PC-3 (cell line): Measurements from ENCODE around the gene NDE1. TPM values are rescaled to one million over a fixed set of nuclear protein-coding genes. Genes with fewer than 3 reads are reported as not detected.

ENCODE experiments used
- ATAC-seq: fragments of 200-7000 bp; cut with Tn5 transposase; 2 replicates; pipeline ENCODE4 v1.9.1; 2020; ENCODE audit warnings: mild to moderate bottlenecking, moderate library complexity
- BruUV-seq: library from RNA; stranded (reverse); fragments of 400-500 nt; replicated peaks from 2 replicates; lab custom pipeline; 2021; lab: Mats Ljungman, UMichigan
- CTCF ChIA-PET: fragments of 300-600 bp; sonication (Branson Sonifier 250); formaldehyde crosslinking; loops from one replicate; lab custom pipeline; 2022; ENCODE audit warnings: antibody characterized with exemption; lab: Charles Lee
- POLR2A ChIA-PET: fragments of 300-600 bp; sonication (Branson Sonifier 250); formaldehyde crosslinking; loops from one replicate; lab custom pipeline; 2022; ENCODE audit warnings: antibody characterized with exemption; ENCODE audit not compliant: unreplicated experiment; lab: Charles Lee
- DNase-seq: peaks from one replicate; pipeline ENCODE4 v3.0.0-alpha.2; 2015
- H2AFZ ChIP-seq: fragments of 300-600 bp; sonication (generic); 2 replicates; pipeline ENCODE4 v1.6.0; 2016; ENCODE audit warnings: antibody characterized with exemption, low read length
- H3F3A ChIP-seq: fragments of 300-600 bp; sonication (generic); one replicate; pipeline ENCODE4 v1.6.0; 2017; ENCODE audit warnings: antibody characterized with exemption, low read length, control low read depth, mild to moderate bottlenecking; ENCODE audit not compliant: unreplicated experiment
- H3K27ac ChIP-seq: fragments of 300-600 bp; sonication (generic); 2 replicates; pipeline ENCODE4 v1.5.1; 2016; ENCODE audit warnings: mild to moderate bottlenecking, low read length
- H3K27me3 ChIP-seq: fragments of 300-600 bp; sonication (generic); 2 replicates; pipeline ENCODE4 v1.6.1; 2016; ENCODE audit warnings: low read length, mixed read lengths
- H3K36me3 ChIP-seq: fragments of 300-600 bp; sonication (generic); 2 replicates; pipeline ENCODE4 v1.6.1; 2016; ENCODE audit warnings: low read depth, mixed run types, low read length, mixed read lengths
- H3K4me1 ChIP-seq: fragments of 300-600 bp; sonication (generic); 2 replicates; pipeline ENCODE4 v1.5.1; 2016; ENCODE audit warnings: low read length; ENCODE audit not compliant: insufficient read depth
- H3K4me2 ChIP-seq: fragments of 300-600 bp; sonication (generic); 2 replicates; pipeline ENCODE4 v1.6.0; 2016; ENCODE audit warnings: low read length
- H3K4me3 ChIP-seq: fragments of 300-600 bp; sonication (generic); 2 replicates; pipeline ENCODE4 v1.5.1; 2016; ENCODE audit warnings: mild to moderate bottlenecking, low read length, mixed read lengths
- H3K79me2 ChIP-seq: fragments of 300-600 bp; sonication (generic); 2 replicates; pipeline ENCODE4 v1.6.1; 2017; ENCODE audit warnings: low read length, mixed read lengths
- H3K9ac ChIP-seq: fragments of 300-600 bp; sonication (generic); 2 replicates; pipeline ENCODE4 v1.6.0; 2016; ENCODE audit warnings: mild to moderate bottlenecking, low read length
- H3K9me2 ChIP-seq: fragments of 300-600 bp; sonication (generic); replicated peaks from 2 replicates; pipeline ENCODE4 v1.6.1; 2016; ENCODE audit warnings: mixed run types, low read length, mixed read lengths
- H3K9me3 ChIP-seq: fragments of 300-600 bp; sonication (generic); 2 replicates; pipeline ENCODE4 v1.6.1; 2016; ENCODE audit warnings: low read length, mixed read lengths
- H4K20me1 ChIP-seq: fragments of 300-600 bp; sonication (generic); 2 replicates; pipeline ENCODE4 v1.6.1; 2016; ENCODE audit warnings: low read length, mixed read lengths
- EZH2 ChIP-seq: fragments of 300-600 bp; sonication (generic); IDR thresholded peaks from one replicate; pipeline ENCODE4 v1.6.1; 2017; ENCODE audit warnings: antibody characterized with exemption, mild to moderate bottlenecking, low read length; ENCODE audit not compliant: unreplicated experiment
- EZH2phosphoT487 ChIP-seq: fragments of 300-600 bp; sonication (generic); IDR thresholded peaks from 2 replicates; pipeline ENCODE4 v1.6.1; 2018; ENCODE audit warnings: mild to moderate bottlenecking, antibody characterized with exemption, low read length, borderline replicate concordance
- intact Hi-C: fragments of 100-400 bp; cut with micrococcal nuclease; formaldehyde crosslinking; loops from 2 replicates; pipeline ENCODE4 v1.9.0; 2023
- total RNA-seq: library from RNA; depleted of rRNA; stranded (reverse); fragments of >200 nt; gene quantifications from 2 replicates; pipeline ENCODE4 v1.2.3, GENCODE V29; 2014
- TF ChIP-seq, protein P1 (sequence below): fragments of 300-600 bp; sonication (generic); conservative IDR thresholded peaks from 2 replicates; pipeline ENCODE4 v1.5.1; 2017; ENCODE audit warnings: antibody characterized with exemption, low read depth, mild to moderate bottlenecking, low read length

Gene NDE1
- total RNA-seq, 1 experiment from 2014 or later, result 24.9 TPM

DNA sequence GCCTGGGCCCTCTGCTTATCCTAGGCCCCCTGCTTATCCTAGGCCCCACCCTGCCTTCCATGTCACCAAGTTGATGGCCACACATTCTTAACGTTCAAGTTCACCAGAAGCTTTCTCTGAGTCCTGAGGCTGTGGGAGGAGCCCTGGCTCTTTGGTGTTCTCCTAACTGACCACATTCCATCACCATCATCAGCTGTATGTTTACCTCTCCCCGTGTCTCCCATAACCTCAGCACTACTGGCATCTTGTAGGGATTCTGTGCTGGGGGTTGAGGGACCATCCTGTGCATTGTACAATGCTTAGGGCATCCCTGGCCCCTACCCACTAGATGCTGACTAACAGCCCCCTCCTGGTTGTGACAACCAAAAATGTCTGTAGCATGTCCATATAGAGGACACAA is 99.3 kb downstream of the NDE1 start:
- POLR2A ChIA-PET, result interaction anchor here (0.6 kb wide), 1 partner anchor 62 kb away, joined by 3 read pairs; no protein-coding TSS in a partner anchor

DNA sequence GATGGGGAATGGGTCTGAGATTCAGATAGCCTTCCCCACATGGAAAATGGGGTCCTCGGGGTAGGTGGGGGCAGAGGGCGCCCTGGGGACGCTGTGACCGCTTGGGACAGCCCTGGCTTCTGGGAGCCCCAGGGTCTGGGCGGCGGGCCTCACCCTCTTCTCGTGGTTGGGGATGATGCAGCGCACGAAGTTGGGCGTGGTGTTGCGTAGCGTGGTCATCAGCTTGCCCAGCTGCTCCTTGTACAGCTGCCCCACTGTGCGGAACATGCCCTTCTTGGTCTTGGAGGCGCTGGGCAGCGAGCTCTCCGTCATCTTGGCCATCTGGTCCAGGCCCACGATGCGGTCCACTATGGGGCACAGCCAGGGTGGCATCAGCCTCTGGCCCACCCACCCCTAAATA is 99.9 kb downstream of the NDE1 start:
- TF ChIP-seq EZH2, result no peak
- TF ChIP-seq EZH2phosphoT487, result no peak
- TF ChIP-seq, protein P1, sequence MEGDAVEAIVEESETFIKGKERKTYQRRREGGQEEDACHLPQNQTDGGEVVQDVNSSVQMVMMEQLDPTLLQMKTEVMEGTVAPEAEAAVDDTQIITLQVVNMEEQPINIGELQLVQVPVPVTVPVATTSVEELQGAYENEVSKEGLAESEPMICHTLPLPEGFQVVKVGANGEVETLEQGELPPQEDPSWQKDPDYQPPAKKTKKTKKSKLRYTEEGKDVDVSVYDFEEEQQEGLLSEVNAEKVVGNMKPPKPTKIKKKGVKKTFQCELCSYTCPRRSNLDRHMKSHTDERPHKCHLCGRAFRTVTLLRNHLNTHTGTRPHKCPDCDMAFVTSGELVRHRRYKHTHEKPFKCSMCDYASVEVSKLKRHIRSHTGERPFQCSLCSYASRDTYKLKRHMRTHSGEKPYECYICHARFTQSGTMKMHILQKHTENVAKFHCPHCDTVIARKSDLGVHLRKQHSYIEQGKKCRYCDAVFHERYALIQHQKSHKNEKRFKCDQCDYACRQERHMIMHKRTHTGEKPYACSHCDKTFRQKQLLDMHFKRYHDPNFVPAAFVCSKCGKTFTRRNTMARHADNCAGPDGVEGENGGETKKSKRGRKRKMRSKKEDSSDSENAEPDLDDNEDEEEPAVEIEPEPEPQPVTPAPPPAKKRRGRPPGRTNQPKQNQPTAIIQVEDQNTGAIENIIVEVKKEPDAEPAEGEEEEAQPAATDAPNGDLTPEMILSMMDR, result no peak
- no peak overlapping the region for H2AFZ ChIP-seq

More for the DNA sequence above, 99.3 kb downstream of the NDE1 start:
- no peak for ATAC-seq
- Histone ChIP-seq H2AFZ (no peak overlapping the region), H3K9me2 (no peaks in the 10 kb centered on the region), H3K4me2 (no peak overlapping the region), H3K27ac (no peak overlapping the region), H3K9me3 (no peaks in the 10 kb centered on the region), H3K27me3 (no peaks in the 10 kb centered on the region), H4K20me1 (no peaks in the 10 kb centered on the region), H3K4me1 (no peaks in the 10 kb centered on the region), H3K79me2 (no peaks in the 10 kb centered on the region), H3F3A (no peaks in the 10 kb centered on the region), H3K36me3 (no peaks in the 10 kb centered on the region), H3K9ac (no peak overlapping the region), H3K4me3 (no peak overlapping the region)
- TF ChIP-seq EZH2, result no peak
- no peak for TF ChIP-seq EZH2phosphoT487
- TF ChIP-seq, protein P1, result no peak
- CTCF ChIA-PET, result no interaction called here
- BruUV-seq, result no TSS peak
- DNase-seq, result no peak
- intact Hi-C loops, result no loop called here

DNA sequence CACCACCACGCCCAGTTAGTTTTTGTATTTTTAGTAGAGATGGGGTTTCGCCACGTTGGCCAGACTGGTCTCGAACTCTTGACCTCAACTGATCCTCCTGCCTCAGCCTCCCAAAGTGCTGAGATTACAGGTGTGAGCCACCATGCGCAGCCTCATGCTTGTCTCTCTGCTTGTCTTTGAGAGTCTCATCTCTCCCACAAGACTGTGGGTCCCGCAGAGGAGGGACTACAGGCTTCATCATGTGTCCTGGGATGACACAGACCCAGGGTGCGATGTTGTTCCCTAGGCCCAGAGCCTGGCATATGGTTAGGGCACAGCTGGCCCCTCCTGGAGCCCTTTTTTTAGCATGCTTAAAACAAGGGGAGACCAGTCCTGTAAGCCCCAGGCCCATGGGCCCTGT is 101.9 kb downstream of the NDE1 start:
- DNase-seq, result no peak
- Histone ChIP-seq H3K9me2 (no peaks in the 10 kb centered on the region), H3K4me1 (no peaks in the 10 kb centered on the region), H3K9ac (no peak overlapping the region), H3K36me3 (no peaks in the 10 kb centered on the region), H3K4me2 (no peak overlapping the region), H3K27ac (no peak overlapping the region), H3K4me3 (no peak overlapping the region), H3K9me3 (no peaks in the 10 kb centered on the region), H4K20me1 (no peaks in the 10 kb centered on the region), H3K27me3 (no peaks in the 10 kb centered on the region), H3F3A (no peaks in the 10 kb centered on the region), H3K79me2 (no peaks in the 10 kb centered on the region), H2AFZ (no peak overlapping the region)
- CTCF ChIA-PET, result no interaction called here
- TF ChIP-seq EZH2phosphoT487 (no peak), EZH2 (no peak)
- TF ChIP-seq, protein P1, result no peak
- POLR2A ChIA-PET, result no interaction called here
- ATAC-seq, result no peak
- intact Hi-C loops, result no loop called here
- no TSS peak for BruUV-seq

More for the DNA sequence above, 99.9 kb downstream of the NDE1 start:
- intact Hi-C loops, result no loop called here
- no peaks in the 10 kb centered on the region for H3K36me3 ChIP-seq
- H3K9me2 ChIP-seq, result no peaks in the 10 kb centered on the region
- ATAC-seq (no peak), DNase-seq (no peak)
- no peaks in the 10 kb centered on the region for H3K4me1 ChIP-seq
- no peaks in the 10 kb centered on the region for H3K9me3 ChIP-seq
- H3K27me3 ChIP-seq, result no peaks in the 10 kb centered on the region
- CTCF ChIA-PET, result no interaction called here
- H3F3A ChIP-seq, result no peaks in the 10 kb centered on the region
- H3K9ac ChIP-seq, result no peak overlapping the region
- POLR2A ChIA-PET, result interaction anchor here (0.6 kb wide), 1 partner anchor 62 kb away, joined by 3 read pairs; no protein-coding TSS in a partner anchor
- no peak overlapping the region for H3K4me3 ChIP-seq
- H3K4me2 ChIP-seq, result no peak overlapping the region
- H4K20me1 ChIP-seq, result no peaks in the 10 kb centered on the region
- no TSS peak for BruUV-seq
- no peaks in the 10 kb centered on the region for H3K79me2 ChIP-seq
- no peak overlapping the region for H3K27ac ChIP-seq
